ENCODE data around the gene CGREF1. TPM values are rescaled to one million over a fixed set of nuclear protein-coding genes. Genes with fewer than 3 reads are reported as not detected.

Gene CGREF1
- total and polyA plus RNA-seq, 4 donors: 0.98 to 16.1 (median 11.7) TPM

- Histone ChIP-seq H3K9me3 (ENCODE audit: control insufficient read depth in 4 of 4, low read length in 3 of 4) (no peaks in the 10 kb centered on the region), H3K27ac (ENCODE audit: low read depth in 1 of 2, low read length in 2 of 2) (peak overlapping the region in 1 of 2 donors; percentile 77), H3K4me1 (ENCODE audit: control insufficient read depth in 4 of 4, insufficient read depth in 4 of 4, low read length in 3 of 4) (peaks cover 6 to 24% (median 14%) of the 10 kb centered on the region in 4 donors), H3K27me3 (ENCODE audit: control insufficient read depth in 4 of 4, insufficient read depth in 4 of 4, low read length in 3 of 4) (no peaks in the 10 kb centered on the region), H3K4me3 (ENCODE audit: low read depth in 1 of 3, low read length in 3 of 3) (peak overlapping the region; percentile 72 to 84 (median 83)), H3K9ac (ENCODE audit: low read depth in 1 of 2, low read length in 2 of 2) (no peak overlapping the region), H3K36me3 (ENCODE audit: control insufficient read depth in 4 of 4, insufficient read depth in 3 of 4, low read depth in 1 of 4, low read length in 3 of 4) (peaks cover 0 to 18% (median 16%) of the 10 kb centered on the region in 4 donors)
- 7% methylated on average over 24 of the region's 24 CpGs for WGBS
- no peak for DNase-seq (ENCODE audit: low spot score)
- TF ChIP-seq RAD21 (IDR thresholded peaks at IDR 0.05) (no peak), ATF3 (IDR thresholded peaks at IDR 0.05) (no peak), CTCF (IDR thresholded peaks at IDR 0.05; ENCODE audit: low read depth, low read length, missing input control) (no peak), MAX (IDR thresholded peaks at IDR 0.05) (no peak), JUND (IDR thresholded peaks at IDR 0.05) (no peak), RXRA (IDR thresholded peaks at IDR 0.05) (no peak), SP1 (IDR thresholded peaks at IDR 0.05) (no peak), FOXA1 (IDR thresholded peaks at IDR 0.05) (no peak)
These were observed 66.9 kb downstream of the CGREF1 start for GRCh38 chr2:27051902-27052645.

- Histone ChIP-seq H3K4me1 (ENCODE audit: control insufficient read depth in 4 of 4, insufficient read depth in 4 of 4, low read length in 3 of 4) (peaks cover 6 to 24% (median 14%) of the 10 kb centered on the region in 4 donors), H3K36me3 (ENCODE audit: control insufficient read depth in 4 of 4, insufficient read depth in 3 of 4, low read depth in 1 of 4, low read length in 3 of 4) (peaks cover 0 to 17% (median 14%) of the 10 kb centered on the region in 4 donors), H3K27me3 (ENCODE audit: control insufficient read depth in 4 of 4, insufficient read depth in 4 of 4, low read length in 3 of 4) (no peaks in the 10 kb centered on the region), H3K9ac (ENCODE audit: low read depth in 1 of 2, low read length in 2 of 2) (peak within 1 kb of the TSS in 1 of 2 donors; percentile 59), H3K4me3 (ENCODE audit: low read depth in 1 of 3, low read length in 3 of 3) (peak within 1 kb of the TSS; percentile 72 to 84 (median 83)), H3K27ac (ENCODE audit: low read depth in 1 of 2, low read length in 2 of 2) (peak within 1 kb of the TSS; percentile 77 to 79), H3K9me3 (ENCODE audit: control insufficient read depth in 4 of 4, low read length in 3 of 4) (no peaks in the 10 kb centered on the region)
- under 1% methylated on average over 67 of the region's 67 CpGs for WGBS
- DNase-seq (ENCODE audit: low spot score): peak; percentile 97
- TF ChIP-seq ATF3 (IDR thresholded peaks at IDR 0.05) (peak; percentile 99), YY1 (IDR thresholded peaks at IDR 0.05) (peak; percentile 67), SP1 (IDR thresholded peaks at IDR 0.05) (peak; percentile 79), TAF1 (conservative IDR thresholded peaks at IDR 0.05) (no peak), HNF4A (conservative IDR thresholded peaks at IDR 0.05) (no peak), REST (IDR thresholded peaks at IDR 0.05) (no peak), RAD21 (IDR thresholded peaks at IDR 0.05) (no peak), ZBTB33 (IDR thresholded peaks at IDR 0.05) (peak; percentile 36), CTCF (IDR thresholded peaks at IDR 0.05; ENCODE audit: low read depth, low read length, missing input control) (no peak), NR2F2 (IDR thresholded peaks at IDR 0.05) (peak; percentile 11), FOXA2 (IDR thresholded peaks at IDR 0.05) (no peak), FOXA1 (IDR thresholded peaks at IDR 0.05) (peak; percentile 5), MAX (IDR thresholded peaks at IDR 0.05) (peak; percentile 60), JUND (IDR thresholded peaks at IDR 0.05) (peak in 1 of 2 donors; percentile 14), RXRA (IDR thresholded peaks at IDR 0.05) (peak; percentile 58), EGR1 (IDR thresholded peaks at IDR 0.05; ENCODE audit: low read depth in 2 of 2) (no peak), GABPA (IDR thresholded peaks at IDR 0.05 in 1 of 2, conservative IDR thresholded peaks at IDR 0.05 in 1 of 2) (peak in 1 of 2 donors; percentile 29)
These were observed 67.7 kb downstream of the CGREF1 start, which contains the start of gene AGBL5 for GRCh38 chr2:27050996-27051901. TSS of gene AGBL5 (plus strand) at chr2:27051668. CDS start at chr2:27052959, 1,291 bp downstream.
